Common myeloid progenitor, CD34-positive (primary cell): ENCODE results near the gene TMEM167B.

Source experiments
- CTCF ChIA-PET: fragments of 350-600 bp; sonication (Branson Sonifier 250); formaldehyde crosslinking; loops from one replicate; lab custom pipeline; 2021; ENCODE audit warnings: antibody characterized with exemption; lab: Charles Lee
- POLR2A ChIA-PET: fragments of 350-600 bp; sonication (Branson Sonifier 250); formaldehyde crosslinking; loops from one replicate; lab custom pipeline; 2021; ENCODE audit warnings: antibody characterized with exemption; lab: Charles Lee
- DNase-seq, 3 donors: peaks; one replicate each; pipeline versions ENCODE4 v3.0.0 to v3.0.0-alpha.2; 2013
- H3K27ac ChIP-seq, 2 experiments: 1 replicate in 1 of 2; 2 replicates in 1 of 2; pipeline ENCODE4 v1.7.0; 2013; ENCODE audit warnings: inconsistent platforms in 2 of 2, low read length in 2 of 2, mild to moderate bottlenecking in 2 of 2, low read depth in 1 of 2, moderate library complexity in 1 of 2; ENCODE audit not compliant: severe bottlenecking in 2 of 2, insufficient read depth in 1 of 2, poor library complexity in 1 of 2
- H3K27me3 ChIP-seq, 5 experiments: replicated peaks in 2 of 5; 1 replicate in 3 of 5; 2 replicates in 2 of 5; pipeline versions ENCODE4 v1.6.1 to v1.7.0; 2013; ENCODE audit warnings: low read length in 4 of 5, mild to moderate bottlenecking in 2 of 5, moderate library complexity in 2 of 5, inconsistent platforms in 1 of 5; ENCODE audit not compliant: insufficient read depth in 5 of 5, control insufficient read depth in 4 of 5
- H3K36me3 ChIP-seq, 4 experiments: 1 replicate in 2 of 4; 2 replicates in 2 of 4; pipeline versions ENCODE4 v1.6.1 to v1.7.0; 2013; ENCODE audit warnings: low read length in 3 of 4, control low read depth in 1 of 4, mild to moderate bottlenecking in 1 of 4; ENCODE audit not compliant: control insufficient read depth in 4 of 4, insufficient read depth in 4 of 4
- H3K4me1 ChIP-seq, 4 experiments: 1 replicate in 3 of 4; 2 replicates in 1 of 4; pipeline versions ENCODE4 v1.6.1 to v1.7.1; 2013; ENCODE audit warnings: low read length in 3 of 4, mild to moderate bottlenecking in 3 of 4, control low read depth in 1 of 4, inconsistent platforms in 1 of 4, moderate library complexity in 1 of 4; ENCODE audit not compliant: control insufficient read depth in 4 of 4, insufficient read depth in 4 of 4; ENCODE audit errors: control extremely low read depth in 1 of 4
- H3K4me3 ChIP-seq, 7 experiments: 1 replicate in 4 of 7; 2 replicates in 3 of 7; pipeline versions ENCODE4 v1.5.1 to v1.7.0; 2013; ENCODE audit warnings: mild to moderate bottlenecking in 7 of 7, low read length in 6 of 7, moderate library complexity in 6 of 7, inconsistent platforms in 2 of 7, low read depth in 2 of 7, control low read depth in 1 of 7; ENCODE audit not compliant: insufficient read depth in 4 of 7, control insufficient read depth in 1 of 7; ENCODE audit errors: extremely low read depth in 1 of 7
- H3K9me3 ChIP-seq, 5 experiments: 1 replicate in 4 of 5; 2 replicates in 1 of 5; pipeline versions ENCODE4 v1.6.1 to v1.7.1; 2013; ENCODE audit warnings: low read length in 4 of 5, mild to moderate bottlenecking in 2 of 5, inconsistent platforms in 1 of 5, low read depth in 1 of 5, moderate library complexity in 1 of 5; ENCODE audit not compliant: control insufficient read depth in 4 of 5, insufficient read depth in 2 of 5; ENCODE audit errors: control extremely low read depth in 1 of 5
- WGBS: methylation state at CpG from one replicate; pipeline ENCODE4 v1.1.5; 2013; ENCODE audit not compliant: insufficient coverage; 5-methylcytosine and 5-hydroxymethylcytosine counted together

TMEM167B gene

GRCh38 chr1:109112652-109113285 is 22.2 kb downstream of the TMEM167B start:
- DNase-seq, result peak; percentile 85 to 89 (median 87)
- Histone ChIP-seq H3K9me3 (no peaks in the 10 kb centered on the region), H3K27ac (no peak overlapping the region), H3K4me3 (peak overlapping the region in 5 of 7 experiments; percentile 16 to 69 (median 39)), H3K27me3 (peaks cover 13 to 74% (median 31%) of the 10 kb centered on the region in 5 experiments), H3K36me3 (no peaks in the 10 kb centered on the region), H3K4me1 (peaks cover 0 to 24% (median 22%) of the 10 kb centered on the region in 4 experiments)
- ChIA-PET POLR2A (interaction anchor here (0.6 to 1.2 kb wide), 3 partner anchors 13 to 156 kb away, joined by 3 to 4 read pairs (median 3); no protein-coding TSS in a partner anchor), CTCF (interaction anchor here (0.8 to 4.3 kb wide), 27 partner anchors 8 to 295 kb away, joined by 3 to 42 read pairs (median 4); partner anchors contain the start of gene TMEM167B)
- WGBS, result 10% methylated on average over 26 of the region's 31 CpGs

- Histone ChIP-seq H3K4me1 (peaks cover 0 to 24% (median 22%) of the 10 kb centered on the region in 4 experiments), H3K27me3 (peaks cover 13 to 79% (median 29%) of the 10 kb centered on the region in 5 experiments), H3K27ac (no peak within 1 kb of the TSS), H3K36me3 (no peaks in the 10 kb centered on the region), H3K9me3 (no peaks in the 10 kb centered on the region), H3K4me3 (peak within 1 kb of the TSS in 6 of 7 experiments; percentile 14 to 69 (median 48))
- ChIA-PET CTCF (interaction anchor here (0.9 to 4.3 kb wide), 11 partner anchors 7 to 120 kb away, joined by 3 to 42 read pairs (median 9); partner anchors contain the start of gene TMEM167B), POLR2A (no interaction called here)
- DNase-seq, result peak; percentile 34 to 67 (median 56)
- whole genome bisulfite sequencing, result 1% methylated on average over 53 of the region's 56 CpGs
These were observed 23.2 kb downstream of the TMEM167B start, which contains the start of gene ELAPOR1 for GRCh38 chr1:109113590-109114341. Gene ELAPOR1 (plus strand): TSS chr1:109114115. CDS start chr1:109114184, 69 bp downstream.

GRCh38 chr1:109114342-109114674 is 23.7 kb downstream of the TMEM167B start:
- no peak for DNase-seq
- ChIA-PET POLR2A (no interaction called here), CTCF (interaction anchor here (0.8 to 1.4 kb wide), 5 partner anchors 12 to 107 kb away, joined by 3 to 5 read pairs (median 3); no protein-coding TSS in a partner anchor)
- H3K4me1 ChIP-seq, result peaks cover 0 to 24% (median 22%) of the 10 kb centered on the region in 4 experiments
- peaks cover 13 to 84% (median 29%) of the 10 kb centered on the region in 5 experiments for H3K27me3 ChIP-seq
- H3K4me3 ChIP-seq, result peak overlapping the region in 3 of 7 experiments; percentile 9 to 64 (median 16)
- H3K9me3 ChIP-seq, result no peaks in the 10 kb centered on the region
- no peak overlapping the region for H3K27ac ChIP-seq
- H3K36me3 ChIP-seq, result no peaks in the 10 kb centered on the region
- 16% methylated on average over 12 of the region's 12 CpGs for WGBS

- ChIA-PET POLR2A (no interaction called here), CTCF (interaction anchor here (0.5 to 0.9 kb wide), 2 partner anchors 19 to 58 kb away, joined by 3 to 4 read pairs; no protein-coding TSS in a partner anchor)
- Histone ChIP-seq H3K9me3 (no peaks in the 10 kb centered on the region), H3K27ac (no peak overlapping the region), H3K36me3 (no peaks in the 10 kb centered on the region), H3K27me3 (peaks cover 10 to 72% (median 29%) of the 10 kb centered on the region in 5 experiments), H3K4me3 (no peak overlapping the region), H3K4me1 (peaks cover 0 to 24% (median 22%) of the 10 kb centered on the region in 4 experiments)
- peak in 1 of 3 donors; percentile 20 for DNase-seq
- 95% methylated on average over 2 of the region's 2 CpGs for WGBS
These were observed 25.1 kb downstream of the TMEM167B start for GRCh38 chr1:109115685-109116084.

- CTCF ChIA-PET, result interaction anchor here (0.5 to 0.9 kb wide), 2 partner anchors 18 to 57 kb away, joined by 3 to 4 read pairs; no protein-coding TSS in a partner anchor
- no peak overlapping the region for H3K4me3 ChIP-seq
- WGBS, result no CpG with 5 or more reads among the region's 1 CpG
- H3K4me1 ChIP-seq, result peaks cover 0 to 24% (median 22%) of the 10 kb centered on the region in 4 experiments
- peaks cover 10 to 66% (median 29%) of the 10 kb centered on the region in 5 experiments for H3K27me3 ChIP-seq
- POLR2A ChIA-PET, result no interaction called here
- DNase-seq, result no peak
- H3K9me3 ChIP-seq, result no peaks in the 10 kb centered on the region
- no peak overlapping the region for H3K27ac ChIP-seq
- H3K36me3 ChIP-seq, result no peaks in the 10 kb centered on the region
These were observed 25.7 kb downstream of the TMEM167B start for GRCh38 chr1:109116286-109116685.

- Histone ChIP-seq H3K4me3 (no peak overlapping the region), H3K27me3 (peaks cover 10 to 58% (median 29%) of the 10 kb centered on the region in 5 experiments), H3K36me3 (no peaks in the 10 kb centered on the region), H3K4me1 (peaks cover 0 to 13% (median 11%) of the 10 kb centered on the region in 4 experiments), H3K9me3 (no peaks in the 10 kb centered on the region), H3K27ac (no peak overlapping the region)
- POLR2A ChIA-PET, result no interaction called here
- 90% methylated on average over 3 of the region's 3 CpGs for WGBS
- CTCF ChIA-PET, result interaction anchor here (1.0 kb wide), 1 partner anchor 45 kb away, joined by 3 read pairs; no protein-coding TSS in a partner anchor
- DNase-seq, result no peak
These were observed 27.5 kb downstream of the TMEM167B start for GRCh38 chr1:109118089-109118488.
